Measurements from ENCODE around the gene TMEM51. TPM values are rescaled to one million over a fixed set of nuclear protein-coding genes. Genes with fewer than 3 reads are reported as not detected.

The TMEM51 gene
- total and polyA plus RNA-seq, 7 experiments from 2014 or later, result 0.16 to 0.79 (median 0.56) TPM; not detected in 3

- Histone ChIP-seq H3K36me3 (ENCODE audit: control insufficient read depth in 2 of 3, insufficient read depth in 3 of 3, low read length in 3 of 3) (no peaks in the 10 kb centered on the region), H3K4me3 (ENCODE audit: low read length) (no peak overlapping the region), H3K27ac (ENCODE audit: low read depth, low read length) (no peak overlapping the region), H3K4me1 (ENCODE audit: control insufficient read depth in 2 of 2, insufficient read depth in 2 of 2, low read length in 2 of 2) (peaks cover 4 to 8% of the 10 kb centered on the region in 2 donors), H3K9me3 (ENCODE audit: control insufficient read depth in 2 of 3, low read length in 3 of 3) (no peaks in the 10 kb centered on the region), H3K27me3 (ENCODE audit: control insufficient read depth in 2 of 2, insufficient read depth in 2 of 2, low read length in 2 of 2) (peaks cover 0 to 5% of the 10 kb centered on the region in 2 donors)
- DNase-seq, result no peak
- Mint-ChIP-seq H3K27ac (no peak overlapping the region), H3K27me3 (peaks cover 51 to 79% (median 59%) of the 10 kb centered on the region in 5 donors), H3K9me3 (peaks cover 0 to 6% (median 0%) of the 10 kb centered on the region in 11 donors), H3K36me3 (peaks cover 0 to 5% (median 0%) of the 10 kb centered on the region in 5 donors), H3K4me1 (peaks cover 8 to 30% (median 21%) of the 10 kb centered on the region in 7 donors), H3K4me3 (peak overlapping the region in 5 of 10 donors; percentile 12 to 66 (median 57))
- CTCF ChIA-PET, result no interaction called here
- intact Hi-C loops (cut with micrococcal nuclease), result no loop called here
- no peak for ATAC-seq
- POLR2A ChIA-PET, result no interaction called here
Observed at GRCh38 chr1:15151377-15151806, 2.2 kb upstream of the TMEM51 start.

DNA sequence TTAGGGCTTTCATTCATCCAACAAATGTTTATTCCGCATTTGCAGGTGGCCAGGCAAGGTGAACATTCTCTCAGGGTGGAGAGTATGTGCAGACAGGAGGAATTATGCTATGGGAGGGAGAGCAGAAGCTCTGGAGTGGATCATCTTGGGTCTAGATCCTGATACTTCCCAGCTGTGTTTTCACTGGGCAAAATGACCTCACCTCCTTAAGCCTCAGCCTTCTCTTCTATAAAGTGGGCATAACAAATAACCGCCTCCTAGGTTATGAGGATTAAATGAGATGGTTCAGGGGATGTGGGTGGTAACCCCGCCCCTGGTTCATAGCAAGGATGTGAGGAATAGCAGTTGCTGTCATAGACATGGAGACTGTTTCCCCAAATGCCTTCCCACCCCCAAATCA, 1.7 kb upstream of the TMEM51 start:
- intact Hi-C loops (cut with micrococcal nuclease), result loop anchor here in 1 of 2 donors (1.0 kb wide), 1 partner anchor 120 kb away; no protein-coding TSS in a partner anchor
- H3K4me1 Mint-ChIP-seq, result peaks cover 8 to 34% (median 26%) of the 10 kb centered on the region in 7 donors

DNA sequence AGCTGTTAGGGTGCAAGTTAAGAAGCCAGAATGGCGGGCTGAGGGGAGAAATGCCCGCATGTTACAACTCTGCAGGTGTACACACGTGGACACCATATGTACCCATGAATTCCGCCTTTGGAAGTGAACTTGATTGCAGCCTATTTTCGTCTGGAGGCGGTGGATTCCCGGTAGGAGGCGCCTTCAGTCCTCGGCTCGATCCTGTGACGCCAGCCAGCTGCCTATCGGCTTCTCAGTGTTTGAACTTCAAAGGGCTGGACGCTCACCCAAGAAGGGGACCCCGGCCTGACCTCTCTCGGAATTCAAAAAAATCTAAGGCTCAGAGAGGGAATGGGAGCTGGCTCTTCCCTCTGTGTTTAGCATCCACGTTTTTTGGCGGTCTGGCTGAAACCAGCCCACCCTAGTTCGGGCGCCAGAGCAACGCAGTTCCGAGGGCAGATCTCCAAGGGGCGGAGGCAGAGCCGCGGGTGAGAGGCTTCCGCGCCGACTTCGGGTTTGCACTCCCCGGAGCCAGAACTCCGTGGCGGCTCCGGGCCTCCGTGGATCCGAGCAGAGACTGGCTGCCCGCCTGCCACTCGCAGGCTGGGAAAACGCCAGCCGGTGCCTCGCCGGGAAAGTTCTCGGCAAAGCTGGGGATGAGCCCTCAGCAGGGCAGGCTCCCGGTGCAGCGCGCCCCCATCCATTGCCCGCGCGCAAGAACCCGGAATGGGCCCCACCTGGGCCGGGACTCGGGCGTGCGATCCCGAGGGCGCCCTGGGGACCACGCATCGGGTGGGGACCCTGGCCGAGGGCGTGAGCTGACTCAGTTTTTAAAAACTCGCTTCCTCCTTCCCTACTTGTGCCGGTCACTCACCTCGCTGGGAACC, 996 bp upstream of the TMEM51 start:
- DNase-seq (no peak), ATAC-seq (peak; percentile 5)
- POLR2A ChIA-PET, result no interaction called here
- Histone ChIP-seq H3K27me3 (ENCODE audit: control insufficient read depth in 2 of 2, insufficient read depth in 2 of 2, low read length in 2 of 2) (peaks cover 0 to 5% of the 10 kb centered on the region in 2 donors), H3K4me1 (ENCODE audit: control insufficient read depth in 2 of 2, insufficient read depth in 2 of 2, low read length in 2 of 2) (peaks cover 4 to 8% of the 10 kb centered on the region in 2 donors), H3K27ac (ENCODE audit: low read depth, low read length) (no peak overlapping the region), H3K9me3 (ENCODE audit: control insufficient read depth in 2 of 3, low read length in 3 of 3) (no peaks in the 10 kb centered on the region), H3K36me3 (ENCODE audit: control insufficient read depth in 2 of 3, insufficient read depth in 3 of 3, low read length in 3 of 3) (no peaks in the 10 kb centered on the region), H3K4me3 (ENCODE audit: low read length) (no peak overlapping the region)
- H3K36me3 Mint-ChIP-seq, result peaks cover 0 to 5% (median 0%) of the 10 kb centered on the region in 5 donors
- peak overlapping the region in 8 of 10 donors; percentile 47 to 73 (median 62) for H3K4me3 Mint-ChIP-seq
- CTCF ChIA-PET, result no interaction called here
- H3K27me3 Mint-ChIP-seq, result peaks cover 48 to 72% (median 55%) of the 10 kb centered on the region in 5 donors
- H3K4me1 Mint-ChIP-seq, result peaks cover 8 to 41% (median 27%) of the 10 kb centered on the region in 7 donors
- H3K9me3 Mint-ChIP-seq, result peaks cover 0 to 6% (median 0%) of the 10 kb centered on the region in 11 donors
- H3K27ac Mint-ChIP-seq, result peak overlapping the region in 1 of 9 donors; percentile 18
- intact Hi-C loops (cut with micrococcal nuclease), result loop anchor here in 1 of 2 donors (1.0 kb wide), 1 partner anchor 120 kb away; no protein-coding TSS in a partner anchor

More for the DNA sequence above, 1.7 kb upstream of the TMEM51 start:
- H3K4me1 ChIP-seq (ENCODE audit: control insufficient read depth in 2 of 2, insufficient read depth in 2 of 2, low read length in 2 of 2), result peaks cover 4 to 8% of the 10 kb centered on the region in 2 donors
- Mint-ChIP-seq H3K36me3 (peaks cover 0 to 5% (median 0%) of the 10 kb centered on the region in 5 donors), H3K9me3 (peaks cover 0 to 6% (median 0%) of the 10 kb centered on the region in 11 donors), H3K4me3 (peak overlapping the region in 8 of 10 donors; percentile 21 to 68 (median 58)), H3K27ac (no peak overlapping the region), H3K27me3 (peaks cover 48 to 77% (median 55%) of the 10 kb centered on the region in 5 donors)
- no peak overlapping the region for H3K4me3 ChIP-seq (ENCODE audit: low read length)
- no peaks in the 10 kb centered on the region for H3K9me3 ChIP-seq (ENCODE audit: control insufficient read depth in 2 of 3, low read length in 3 of 3)
- CTCF ChIA-PET, result no interaction called here
- ATAC-seq (no peak), DNase-seq (no peak)
- H3K27ac ChIP-seq (ENCODE audit: low read depth, low read length), result no peak overlapping the region
- POLR2A ChIA-PET, result no interaction called here
- no peaks in the 10 kb centered on the region for H3K36me3 ChIP-seq (ENCODE audit: control insufficient read depth in 2 of 3, insufficient read depth in 3 of 3, low read length in 3 of 3)
- H3K27me3 ChIP-seq (ENCODE audit: control insufficient read depth in 2 of 2, insufficient read depth in 2 of 2, low read length in 2 of 2), result peaks cover 0 to 5% of the 10 kb centered on the region in 2 donors

GRCh38 chr1:15153842-15154479, 414 bp downstream of the TMEM51 start:
- peaks cover 0 to 5% (median 0%) of the 10 kb centered on the region in 5 donors for H3K36me3 Mint-ChIP-seq
- Histone ChIP-seq H3K27ac (ENCODE audit: low read depth, low read length) (no peak overlapping the region), H3K4me1 (ENCODE audit: control insufficient read depth in 2 of 2, insufficient read depth in 2 of 2, low read length in 2 of 2) (peaks cover 4 to 8% of the 10 kb centered on the region in 2 donors), H3K27me3 (ENCODE audit: control insufficient read depth in 2 of 2, insufficient read depth in 2 of 2, low read length in 2 of 2) (peaks cover 0 to 5% of the 10 kb centered on the region in 2 donors), H3K9me3 (ENCODE audit: control insufficient read depth in 2 of 3, low read length in 3 of 3) (no peaks in the 10 kb centered on the region), H3K36me3 (ENCODE audit: control insufficient read depth in 2 of 3, insufficient read depth in 3 of 3, low read length in 3 of 3) (no peaks in the 10 kb centered on the region), H3K4me3 (ENCODE audit: low read length) (peak overlapping the region; percentile 20)
- DNase-seq (peak in 2 of 9 donors; percentile 5 to 51), ATAC-seq (peak; percentile 45)
- peaks cover 41 to 71% (median 44%) of the 10 kb centered on the region in 5 donors for H3K27me3 Mint-ChIP-seq
- ChIA-PET POLR2A (no interaction called here), CTCF (no interaction called here)
- H3K27ac Mint-ChIP-seq, result no peak overlapping the region
- H3K9me3 Mint-ChIP-seq, result peaks cover 0 to 6% (median 0%) of the 10 kb centered on the region in 11 donors
- H3K4me3 Mint-ChIP-seq, result peak overlapping the region; percentile 60 to 81 (median 76)
- intact Hi-C loops (cut with micrococcal nuclease), result no loop called here
- peaks cover 8 to 43% (median 37%) of the 10 kb centered on the region in 7 donors for H3K4me1 Mint-ChIP-seq

DNA sequence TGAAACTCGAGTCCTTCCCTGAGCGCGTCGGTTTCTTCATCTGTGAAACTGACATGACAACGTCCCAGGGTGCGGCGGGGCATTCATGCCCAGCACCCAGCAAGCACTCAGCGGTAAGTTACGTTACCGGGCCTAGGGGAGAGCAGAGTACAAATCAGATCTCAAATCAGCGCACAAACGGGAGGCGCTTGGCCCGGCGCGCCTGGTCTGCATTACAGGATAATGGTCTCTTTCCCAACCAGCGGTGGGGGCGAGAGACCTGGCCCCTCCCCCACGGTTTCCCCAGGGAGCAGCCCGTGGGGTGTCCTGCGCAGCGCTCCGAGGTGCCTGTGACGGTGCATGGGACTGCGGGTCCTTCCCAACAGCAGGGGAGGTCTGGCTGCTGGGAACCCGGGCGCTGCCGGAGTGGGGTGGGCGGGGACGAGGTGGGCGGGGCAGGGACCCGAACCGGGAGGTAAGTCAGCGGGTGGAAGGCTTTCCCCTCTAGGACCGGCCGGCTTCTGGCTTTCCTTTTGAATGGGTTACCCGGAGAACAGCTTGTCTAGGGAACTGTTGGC, 1.0 kb downstream of the TMEM51 start:
- peaks cover 0 to 6% (median 0%) of the 10 kb centered on the region in 11 donors for H3K9me3 Mint-ChIP-seq
- no peak overlapping the region for H3K27ac ChIP-seq (ENCODE audit: low read depth, low read length)
- intact Hi-C loops (cut with micrococcal nuclease), result no loop called here

GRCh38 chr1:15155191-15155590, 1.6 kb downstream of the TMEM51 start:
- Mint-ChIP-seq H3K36me3 (peaks cover 0 to 5% (median 0%) of the 10 kb centered on the region in 5 donors), H3K27ac (peak overlapping the region in 1 of 9 donors; percentile 66), H3K9me3 (peaks cover 0 to 6% (median 0%) of the 10 kb centered on the region in 11 donors), H3K4me3 (peak overlapping the region in 9 of 10 donors; percentile 33 to 81 (median 57)), H3K4me1 (peaks cover 8 to 43% (median 37%) of the 10 kb centered on the region in 7 donors), H3K27me3 (peaks cover 34 to 61% (median 37%) of the 10 kb centered on the region in 5 donors)
- CTCF ChIA-PET, result no interaction called here
- Histone ChIP-seq H3K4me3 (ENCODE audit: low read length) (no peak overlapping the region), H3K27ac (ENCODE audit: low read depth, low read length) (no peak overlapping the region), H3K4me1 (ENCODE audit: control insufficient read depth in 2 of 2, insufficient read depth in 2 of 2, low read length in 2 of 2) (peaks cover 4 to 8% of the 10 kb centered on the region in 2 donors), H3K9me3 (ENCODE audit: control insufficient read depth in 2 of 3, low read length in 3 of 3) (no peaks in the 10 kb centered on the region), H3K36me3 (ENCODE audit: control insufficient read depth in 2 of 3, insufficient read depth in 3 of 3, low read length in 3 of 3) (no peaks in the 10 kb centered on the region), H3K27me3 (ENCODE audit: control insufficient read depth in 2 of 2, insufficient read depth in 2 of 2, low read length in 2 of 2) (peaks cover 0 to 5% of the 10 kb centered on the region in 2 donors)
- POLR2A ChIA-PET, result no interaction called here
- DNase-seq, result no peak
- ATAC-seq, result no peak
- intact Hi-C loops (cut with micrococcal nuclease), result no loop called here

More for the DNA sequence above, 1.0 kb downstream of the TMEM51 start:
- Histone ChIP-seq H3K4me1 (ENCODE audit: control insufficient read depth in 2 of 2, insufficient read depth in 2 of 2, low read length in 2 of 2) (peaks cover 4 to 8% of the 10 kb centered on the region in 2 donors), H3K4me3 (ENCODE audit: low read length) (peak overlapping the region; percentile 20), H3K27me3 (ENCODE audit: control insufficient read depth in 2 of 2, insufficient read depth in 2 of 2, low read length in 2 of 2) (peaks cover 0 to 5% of the 10 kb centered on the region in 2 donors), H3K36me3 (ENCODE audit: control insufficient read depth in 2 of 3, insufficient read depth in 3 of 3, low read length in 3 of 3) (no peaks in the 10 kb centered on the region), H3K9me3 (ENCODE audit: control insufficient read depth in 2 of 3, low read length in 3 of 3) (no peaks in the 10 kb centered on the region)
- H3K27me3 Mint-ChIP-seq, result peaks cover 38 to 67% (median 42%) of the 10 kb centered on the region in 5 donors
- no peak overlapping the region for H3K27ac Mint-ChIP-seq
- H3K36me3 Mint-ChIP-seq, result peaks cover 0 to 5% (median 0%) of the 10 kb centered on the region in 5 donors
- DNase-seq, result no peak
- ChIA-PET POLR2A (no interaction called here), CTCF (no interaction called here)
- H3K4me3 Mint-ChIP-seq, result peak overlapping the region; percentile 60 to 81 (median 76)
- peak; percentile 23 for ATAC-seq
- peaks cover 8 to 43% (median 37%) of the 10 kb centered on the region in 7 donors for H3K4me1 Mint-ChIP-seq
